HCT116 (cell line): Measurements from ENCODE around the gene LACTB. TPM values are rescaled to one million over a fixed set of nuclear protein-coding genes. Genes with fewer than 3 reads are reported as not detected.
A peak's percentile ranks its signal among the peaks of the same experiment; 100 is the strongest.

Experiments used
- ATAC-seq: fragments of 200-7000 bp; cut with Tn5 transposase; 2 replicates; pipeline ENCODE4 v1.9.1; 2020; ENCODE audit warnings: mild to moderate bottlenecking, moderate library complexity
- BruUV-seq: library from RNA; stranded (reverse); fragments of 400-500 nt; replicated peaks from 2 replicates; lab custom pipeline; 2021; lab: Mats Ljungman, UMichigan
- CTCF ChIA-PET: fragments of 300-600 bp; sonication (Branson Sonifier 250); formaldehyde crosslinking; loops from one replicate; lab custom pipeline; 2021; ENCODE audit warnings: antibody characterized with exemption; lab: Charles Lee
- POLR2A ChIA-PET: fragments of 300-600, 350-600 bp; sonication (Branson Sonifier 250); formaldehyde crosslinking; loops from one replicate; lab custom pipeline; 2021; ENCODE audit warnings: antibody characterized with exemption; lab: Charles Lee
- RAD21 ChIA-PET, 2 experiments: fragments of 300-600 bp; sonication (Branson Sonifier 250); formaldehyde crosslinking; loops; one replicate each; lab custom pipeline; 2023; ENCODE audit warnings: low total read pairs in 2 of 2; ENCODE audit not compliant: uncharacterized antibody in 2 of 2, unreplicated experiment in 2 of 2, low non-redundant PET in 1 of 2; lab: Charles Lee
- DNase-seq: peaks from one replicate; pipeline ENCODE4 v3.0.0-alpha.2; 2010; ENCODE audit warnings: low read depth, low spot score
- H2AFZ ChIP-seq: fragments of 200-600 bp; shearing (Covaris generic), sonication (generic); 2 replicates; pipeline ENCODE4 v1.6.1; 2017; ENCODE audit warnings: low read depth, mixed run types, mixed read lengths, antibody characterized with exemption, low read length; ENCODE audit not compliant: poor library complexity, severe bottlenecking
- H3K27ac ChIP-seq: 2 replicates; pipeline ENCODE4 v1.5.1; 2012; ENCODE audit warnings: low read depth, low read length
- H3K27me3 ChIP-seq: fragments of 200-600 bp; sonication (generic); 2 replicates; pipeline ENCODE4 v1.6.1; 2016; ENCODE audit warnings: mixed run types, low read length, mixed read lengths; ENCODE audit not compliant: insufficient read depth
- H3K36me3 ChIP-seq, 2 experiments: fragments of 200-500 bp in 1 of 2; fragments of 200-600 bp in 1 of 2; sonication (Bioruptor generic) in 1 of 2; sonication (generic) in 1 of 2; 2 replicates each; pipeline versions ENCODE4 v1.5.1 to v1.6.1; 2014 to 2016; ENCODE audit warnings: low read length in 2 of 2, inconsistent platforms in 1 of 2, mixed read lengths in 1 of 2, mixed run types in 1 of 2; ENCODE audit not compliant: insufficient read depth in 2 of 2, control insufficient read depth in 1 of 2
- H3K4me1 ChIP-seq, 2 experiments: fragments of 200-600 bp in 1 of 2; sonication (generic) in 1 of 2; 2 replicates each; pipeline versions ENCODE4 v1.5.1 to v1.6.1; 2012 to 2017; ENCODE audit warnings: low read length in 2 of 2, inconsistent platforms in 1 of 2, mild to moderate bottlenecking in 1 of 2, mixed read lengths in 1 of 2, mixed run types in 1 of 2, moderate library complexity in 1 of 2; ENCODE audit not compliant: insufficient read depth in 2 of 2, control insufficient read depth in 1 of 2
- H3K4me2 ChIP-seq: fragments of 200-600 bp; sonication (generic); 2 replicates; pipeline ENCODE4 v1.6.1; 2017; ENCODE audit warnings: mixed run types, low read length, mixed read lengths
- H3K4me3 ChIP-seq, 2 experiments: fragments of 200-600 bp in 1 of 2; sonication (generic) in 1 of 2; replicated peaks in 1 of 2; 2 replicates each; pipeline ENCODE4 v1.5.1; 2011 to 2016; ENCODE audit warnings: low read length in 2 of 2, control low read depth in 1 of 2, low read depth in 1 of 2, mild to moderate bottlenecking in 1 of 2, mixed read lengths in 1 of 2, mixed run types in 1 of 2
- H3K79me2 ChIP-seq: fragments of 200-600 bp; sonication (generic); 2 replicates; pipeline ENCODE4 v1.6.1; 2017; ENCODE audit warnings: mild to moderate bottlenecking, mixed run types, low read length, moderate library complexity, mixed read lengths; ENCODE audit not compliant: insufficient read depth
- H3K9ac ChIP-seq: fragments of 200-600 bp; sonication (generic); 2 replicates; pipeline ENCODE4 v1.6.1; 2016; ENCODE audit warnings: low read length, mixed read lengths
- H3K9me2 ChIP-seq: fragments of 200-600 bp; sonication (generic), shearing (Covaris generic); 2 replicates; pipeline ENCODE4 v1.6.1; 2017; ENCODE audit warnings: mixed run types, mild to moderate bottlenecking, moderate library complexity; ENCODE audit not compliant: insufficient read depth
- H3K9me3 ChIP-seq, 2 experiments: fragments of 200-500 bp in 1 of 2; fragments of 200-600 bp in 1 of 2; sonication (Bioruptor generic) in 1 of 2; sonication (generic) in 1 of 2; 2 replicates each; pipeline ENCODE4 v1.6.1; 2014 to 2017; ENCODE audit warnings: low read length in 2 of 2, mixed read lengths in 2 of 2, inconsistent platforms in 1 of 2, low read depth in 1 of 2, mild to moderate bottlenecking in 1 of 2, mixed run types in 1 of 2, moderate library complexity in 1 of 2; ENCODE audit not compliant: control insufficient read depth in 1 of 2, insufficient read depth in 1 of 2
- H4K20me1 ChIP-seq: fragments of 200-600 bp; sonication (generic), shearing (Covaris generic); 2 replicates; pipeline ENCODE4 v1.6.1; 2017; ENCODE audit warnings: mixed run types, mild to moderate bottlenecking, moderate library complexity; ENCODE audit not compliant: insufficient read depth
- CEBPB ChIP-seq: IDR thresholded peaks from 2 replicates; pipeline ENCODE4 v1.6.1; 2012; ENCODE audit warnings: low read depth
- CTCF ChIP-seq, 3 experiments: fragments of 200-600 bp in 1 of 3; sonication (generic) in 1 of 3; IDR thresholded peaks in 2 of 3; conservative IDR thresholded peaks in 1 of 3; 2 replicates each; pipeline ENCODE4 v1.5.1; 2012 to 2017; ENCODE audit warnings: low read depth in 2 of 3, low read length in 2 of 3, antibody characterized with exemption in 1 of 3, borderline replicate concordance in 1 of 3, control low read depth in 1 of 3, mild to moderate bottlenecking in 1 of 3, mixed read lengths in 1 of 3, mixed run types in 1 of 3, moderate library complexity in 1 of 3; ENCODE audit not compliant: insufficient read depth in 1 of 3
- EZH2 ChIP-seq: fragments of 200-600 bp; sonication (generic); IDR thresholded peaks from 2 replicates; pipeline ENCODE4 v1.6.1; 2017; ENCODE audit warnings: antibody characterized with exemption, mixed run types
- RAD21 ChIP-seq: IDR thresholded peaks from 2 replicates; pipeline ENCODE4 v1.6.1; 2012; ENCODE audit warnings: low read depth, mild to moderate bottlenecking
- SP1 ChIP-seq: IDR thresholded peaks from 2 replicates; pipeline ENCODE4 v1.6.1; 2012; ENCODE audit warnings: low read depth
- TCF7L2 ChIP-seq: IDR thresholded peaks from 2 replicates; pipeline ENCODE4 v1.7.0; 2011; ENCODE audit warnings: borderline replicate concordance, inconsistent platforms; ENCODE audit not compliant: insufficient read depth, insufficient read length; ENCODE audit errors: extremely low read depth
- YY1 ChIP-seq: IDR thresholded peaks from 2 replicates; pipeline ENCODE4 v1.6.1; 2011; ENCODE audit warnings: low read length, low read depth, moderate library complexity, mild to moderate bottlenecking; ENCODE audit not compliant: insufficient replicate concordance; ENCODE audit errors: extremely low read depth
- ZFX ChIP-seq: fragments of 450-650 bp; IDR thresholded peaks from 2 replicates; pipeline ENCODE4 v1.6.1; 2017
- intact Hi-C: fragments of 100-400 bp; cut with micrococcal nuclease; formaldehyde crosslinking; loops from 2 replicates; pipeline ENCODE4 v1.10.0; 2022
- total RNA-seq: library from RNA; stranded (reverse); gene quantifications from one replicate; pipeline ENCODE4 v1.2.1, GENCODE V29; 2021; ENCODE audit not compliant: unreplicated experiment
- TF ChIP-seq, protein P1 (sequence below): IDR thresholded peaks from 2 replicates; pipeline ENCODE4 v1.6.1; 2012

Gene LACTB
- total RNA-seq, 1 experiment from 2014 or later, result 7.6 TPM

DNA sequence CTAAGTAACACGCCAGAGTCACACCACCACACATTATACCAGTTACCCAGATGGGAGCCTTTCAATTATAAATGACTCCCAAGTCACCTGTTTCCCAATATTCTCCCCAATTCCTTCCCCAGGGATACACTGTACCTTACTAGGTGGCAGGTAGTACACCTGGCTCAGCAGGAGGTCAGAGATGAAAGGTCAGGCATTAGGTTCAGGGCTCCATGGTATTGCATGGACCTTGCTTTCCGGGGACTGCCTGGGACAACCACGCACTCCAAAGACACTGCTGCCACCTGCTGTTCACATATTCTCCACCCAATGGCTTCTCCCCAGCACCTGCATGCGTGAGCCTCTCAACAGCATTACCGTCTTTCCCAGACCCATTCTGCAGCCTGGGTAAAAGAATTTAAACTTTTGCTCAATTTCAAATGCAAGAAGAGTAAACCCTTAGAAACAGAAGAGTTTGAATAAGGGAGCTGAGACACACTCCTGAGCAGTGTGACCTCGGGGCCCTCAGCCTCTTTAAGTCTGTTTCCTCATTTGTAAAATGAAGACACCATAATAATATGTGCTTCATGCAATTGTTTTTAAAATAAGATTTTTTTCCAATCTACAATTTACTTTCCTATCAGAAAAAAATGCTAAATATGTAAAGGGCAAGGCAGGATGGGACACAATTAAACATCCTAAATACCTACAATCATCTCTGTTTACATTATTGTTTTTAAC, 28.0 kb upstream of the LACTB start:
- intact Hi-C loops, result loop anchor here (1.0 to 2.0 kb wide), 4 partner anchors 45 to 447 kb away; no protein-coding TSS in a partner anchor
- Histone ChIP-seq H3K27ac (no peak overlapping the region), H3K4me1 (no peaks in the 10 kb centered on the region), H3K9me2 (no peaks in the 10 kb centered on the region), H2AFZ (peak overlapping the region; percentile 90), H3K4me3 (no peak overlapping the region), H3K79me2 (no peaks in the 10 kb centered on the region), H3K4me2 (no peak overlapping the region), H3K9ac (no peak overlapping the region), H3K9me3 (no peaks in the 10 kb centered on the region), H3K36me3 (no peaks in the 10 kb centered on the region), H3K27me3 (no peaks in the 10 kb centered on the region), H4K20me1 (no peaks in the 10 kb centered on the region)
- DNase-seq, result peak; percentile 65
- peak; percentile 100 for ATAC-seq
- CTCF ChIA-PET, result interaction anchor here (1.0 to 3.7 kb wide), 8 partner anchors 18 to 314 kb away, joined by 3 to 26 read pairs (median 8); no protein-coding TSS in a partner anchor
- BruUV-seq, result no TSS peak
- TF ChIP-seq YY1 (peak; percentile 57), EZH2 (no peak), RAD21 (peak; percentile 96), TCF7L2 (peak; percentile 39), SP1 (no peak), CTCF (IDR thresholded peaks at IDR 0.05 in 2 of 3, conservative IDR thresholded peaks at IDR 0.05 in 1 of 3; ENCODE audit: borderline replicate concordance in 1 of 3, insufficient read depth in 1 of 3, low read depth in 2 of 3, low read length in 2 of 3) (peak; percentile 84 to 94 (median 89)), CEBPB (0 out of 2 replicates have a peak, but pooled peaks have one; percentile 6), ZFX (no peak)
- TF ChIP-seq, protein P1, sequence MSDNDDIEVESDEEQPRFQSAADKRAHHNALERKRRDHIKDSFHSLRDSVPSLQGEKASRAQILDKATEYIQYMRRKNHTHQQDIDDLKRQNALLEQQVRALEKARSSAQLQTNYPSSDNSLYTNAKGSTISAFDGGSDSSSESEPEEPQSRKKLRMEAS, result 0 out of 2 replicates have a peak, but pooled peaks have one; percentile 20
- POLR2A ChIA-PET, result no interaction called here
- RAD21 ChIA-PET, result interaction anchor here (0.6 to 1.0 kb wide), 4 partner anchors 45 to 489 kb away, joined by 3 to 4 read pairs (median 3); no protein-coding TSS in a partner anchor
